SK-N-SH (cell line): ENCODE measurements around the gene KCNG1. TPM values are rescaled to one million over a fixed set of nuclear protein-coding genes. Genes with fewer than 3 reads are reported as not detected.

ENCODE experiments used
- CTCF ChIA-PET: fragments of 300-600, 350-600 bp; formaldehyde crosslinking; extraction: SDS; loops from one replicate; lab custom pipeline; 2021; lab: Yijun Ruan, JAX
- POLR2A ChIA-PET: fragments of 350-600 bp; sonication (Branson Sonifier 250); formaldehyde crosslinking; extraction: SDS; loops from one replicate; lab custom pipeline; 2020; ENCODE audit warnings: antibody characterized with exemption, inconsistent platforms; lab: Yijun Ruan, JAX
- DNase-seq: peaks from one replicate; pipeline ENCODE4 v3.0.0; 2012
- H2AFZ ChIP-seq: fragments of 200-600 bp; sonication (generic); 2 replicates; pipeline ENCODE4 v1.8.1; 2016; ENCODE audit warnings: antibody characterized with exemption, mild to moderate bottlenecking, low read depth
- H3F3A ChIP-seq: fragments of 200-600 bp; sonication (generic); replicated peaks from 2 replicates; pipeline ENCODE3; 2016; ENCODE audit warnings: antibody characterized with exemption, mild to moderate bottlenecking; ENCODE audit not compliant: insufficient read depth
- H3K27ac ChIP-seq, 2 experiments: fragments of 200-500 bp in 1 of 2; fragments of 200-600 bp in 1 of 2; sonication (Bioruptor generic) in 1 of 2; sonication (generic), shearing (Covaris generic) in 1 of 2; 2 replicates each; pipeline versions ENCODE4 v1.5.1 to v1.6.1; 2014 to 2016; ENCODE audit warnings: low read depth in 2 of 2, inconsistent platforms in 1 of 2, low read length in 1 of 2, mild to moderate bottlenecking in 1 of 2, mixed read lengths in 1 of 2
- H3K27me3 ChIP-seq: fragments of 200-600 bp; sonication (generic), shearing (Covaris generic); 2 replicates; pipeline ENCODE4 v1.6.1; 2016; ENCODE audit warnings: mixed run types; ENCODE audit not compliant: insufficient read depth
- H3K36me3 ChIP-seq, 2 experiments: fragments of 200-500 bp in 1 of 2; fragments of 200-600 bp in 1 of 2; sonication (Bioruptor generic) in 1 of 2; sonication (generic) in 1 of 2; replicated peaks in 1 of 2; 2 replicates each; pipeline versions ENCODE3 to v1.5.1; 2014 to 2016; ENCODE audit warnings: low read length in 1 of 2, mild to moderate bottlenecking in 1 of 2; ENCODE audit not compliant: insufficient read depth in 2 of 2, control insufficient read depth in 1 of 2
- H3K4me1 ChIP-seq, 2 experiments: fragments of 200-500 bp in 1 of 2; fragments of 200-600 bp in 1 of 2; sonication (Bioruptor generic) in 1 of 2; sonication (generic), shearing (Covaris generic) in 1 of 2; 2 replicates each; pipeline versions ENCODE4 v1.5.1 to v1.6.1; 2014 to 2016; ENCODE audit warnings: low read depth in 1 of 2, low read length in 1 of 2, mixed run types in 1 of 2; ENCODE audit not compliant: insufficient read depth in 2 of 2, control insufficient read depth in 1 of 2
- H3K4me2 ChIP-seq: fragments of 200-600 bp; sonication (generic), shearing (Covaris generic); 2 replicates; pipeline ENCODE4 v1.6.1; 2017; ENCODE audit warnings: mixed run types
- H3K4me3 ChIP-seq, 2 experiments: fragments of 200-500 bp in 1 of 2; fragments of 200-600 bp in 1 of 2; sonication (Bioruptor generic) in 1 of 2; sonication (generic), shearing (Covaris generic) in 1 of 2; 2 replicates each; pipeline versions ENCODE4 v1.5.1 to v1.8.1; 2014 to 2016; ENCODE audit warnings: low read depth in 2 of 2, inconsistent platforms in 1 of 2, low read length in 1 of 2, mild to moderate bottlenecking in 1 of 2, mixed read lengths in 1 of 2, moderate library complexity in 1 of 2
- H3K79me2 ChIP-seq: fragments of 200-600 bp; sonication (generic); 2 replicates; pipeline ENCODE4 v1.8.1; 2017; ENCODE audit warnings: mild to moderate bottlenecking; ENCODE audit not compliant: insufficient read depth
- H3K9ac ChIP-seq: fragments of 200-600 bp; sonication (generic); 2 replicates; pipeline ENCODE4 v1.6.1; 2017; ENCODE audit warnings: mixed run types
- H3K9me2 ChIP-seq: fragments of 200-600 bp; sonication (generic); 2 replicates; pipeline ENCODE4 v1.6.1; 2017; ENCODE audit warnings: mixed run types
- H3K9me3 ChIP-seq: fragments of 200-600 bp; sonication (generic); 2 replicates; pipeline ENCODE4 v1.6.1; 2017; ENCODE audit warnings: mixed run types, mild to moderate bottlenecking, moderate library complexity
- H4K20me1 ChIP-seq: fragments of 200-600 bp; sonication (generic); 2 replicates; pipeline ENCODE4 v1.6.1; 2017; ENCODE audit warnings: mild to moderate bottlenecking, mixed run types; ENCODE audit not compliant: insufficient read depth
- EP300 ChIP-seq, 2 experiments: IDR thresholded peaks; 2 replicates each; pipeline versions ENCODE4 v1.4.0 to v1.6.1; 2012; ENCODE audit warnings: borderline replicate concordance in 1 of 2, low read depth in 1 of 2, low read length in 1 of 2
- FOSL2 ChIP-seq: IDR thresholded peaks from 2 replicates; pipeline ENCODE4 v1.4.0; 2012; ENCODE audit warnings: low read depth, mild to moderate bottlenecking, moderate library complexity, borderline replicate concordance
- GATA2 ChIP-seq: sonication (generic); formaldehyde crosslinking; IDR thresholded peaks from 2 replicates; pipeline ENCODE4 v1.5.0; 2020; ENCODE audit warnings: mild to moderate bottlenecking, missing genetic modification reagents
- JUND ChIP-seq: IDR thresholded peaks from 2 replicates; pipeline ENCODE4 v1.4.0; 2012
- POLR2AphosphoS5 ChIP-seq: IDR thresholded peaks from 2 replicates; pipeline ENCODE4 v1.6.1; 2012; ENCODE audit warnings: low read depth, low read length
- RAD21 ChIP-seq: IDR thresholded peaks from 2 replicates; pipeline ENCODE4 v1.6.1; 2012; ENCODE audit warnings: mild to moderate bottlenecking, low read length
- TCF12 ChIP-seq: IDR thresholded peaks from 2 replicates; pipeline ENCODE4 v1.4.0; 2012
- WGBS: methylation state at CpG from one replicate; pipeline ENCODE4 v1.1.6; 2017; ENCODE audit warnings: low lambda C conversion rate; 5-methylcytosine and 5-hydroxymethylcytosine counted together
- polyA plus RNA-seq, 3 experiments: library from polyadenylated mRNA; depleted of rRNA; stranded (reverse); fragments of >200 nt; gene quantifications; 2 replicates each; pipeline ENCODE4 v1.2.3, GENCODE V29; 2012
- TF ChIP-seq, protein P1 (sequence below): fragments of 150-350 bp; IDR thresholded peaks from 2 replicates; pipeline ENCODE4 v1.6.1; 2017; ENCODE audit warnings: antibody characterized with exemption, low read length, low read depth, borderline replicate concordance
- TF ChIP-seq, protein P2 (sequence below): IDR thresholded peaks from 2 replicates; pipeline ENCODE4 v1.4.0; 2012; ENCODE audit warnings: low read depth, borderline replicate concordance
- TF ChIP-seq, protein P3 (sequence below): IDR thresholded peaks from 2 replicates; pipeline ENCODE4; 2012
- TF ChIP-seq, protein P4 (sequence below): IDR thresholded peaks from 2 replicates; pipeline ENCODE4 v1.4.0; 2012; ENCODE audit warnings: low read depth, borderline replicate concordance

Gene KCNG1
- polyA plus RNA-seq, 1 of the 3 experiments (the other 2 are of a cell fraction), result 13.8 TPM

DNA sequence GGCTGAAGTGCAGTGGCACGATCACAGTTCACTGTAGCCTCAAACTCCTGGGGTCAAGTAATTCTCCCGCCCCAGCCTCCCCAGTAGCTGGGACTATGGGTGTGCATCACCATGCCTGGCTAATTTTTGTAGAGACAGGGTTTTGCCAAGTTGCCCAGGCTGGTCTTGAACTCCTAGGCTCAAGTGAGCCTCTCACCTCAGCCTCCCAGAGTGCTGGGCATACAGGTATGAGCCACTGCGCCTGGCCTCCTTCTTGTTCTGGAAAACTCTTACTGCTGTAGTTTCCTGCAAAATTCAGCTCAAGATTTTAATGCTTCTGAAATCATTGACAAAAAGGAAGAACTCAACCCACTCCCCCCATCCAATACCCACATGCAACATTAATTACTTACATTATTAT is 21.9 kb upstream of the KCNG1 start:
- H3K9ac ChIP-seq, result no peak overlapping the region
- TF ChIP-seq RAD21 (no peak), GATA2 (CRISPR knock-in tag) (no peak), POLR2AphosphoS5 (no peak), EP300 (IDR thresholded peaks at IDR 0.05; ENCODE audit: borderline replicate concordance in 1 of 2, low read depth in 1 of 2, low read length in 1 of 2) (no peak), JUND (no peak), TCF12 (no peak)
- TF ChIP-seq, protein P1, sequence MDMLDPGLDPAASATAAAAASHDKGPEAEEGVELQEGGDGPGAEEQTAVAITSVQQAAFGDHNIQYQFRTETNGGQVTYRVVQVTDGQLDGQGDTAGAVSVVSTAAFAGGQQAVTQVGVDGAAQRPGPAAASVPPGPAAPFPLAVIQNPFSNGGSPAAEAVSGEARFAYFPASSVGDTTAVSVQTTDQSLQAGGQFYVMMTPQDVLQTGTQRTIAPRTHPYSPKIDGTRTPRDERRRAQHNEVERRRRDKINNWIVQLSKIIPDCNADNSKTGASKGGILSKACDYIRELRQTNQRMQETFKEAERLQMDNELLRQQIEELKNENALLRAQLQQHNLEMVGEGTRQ, result no peak
- TF ChIP-seq, protein P2, sequence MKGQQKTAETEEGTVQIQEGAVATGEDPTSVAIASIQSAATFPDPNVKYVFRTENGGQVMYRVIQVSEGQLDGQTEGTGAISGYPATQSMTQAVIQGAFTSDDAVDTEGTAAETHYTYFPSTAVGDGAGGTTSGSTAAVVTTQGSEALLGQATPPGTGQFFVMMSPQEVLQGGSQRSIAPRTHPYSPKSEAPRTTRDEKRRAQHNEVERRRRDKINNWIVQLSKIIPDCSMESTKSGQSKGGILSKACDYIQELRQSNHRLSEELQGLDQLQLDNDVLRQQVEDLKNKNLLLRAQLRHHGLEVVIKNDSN, result no peak
- TF ChIP-seq, protein P3, sequence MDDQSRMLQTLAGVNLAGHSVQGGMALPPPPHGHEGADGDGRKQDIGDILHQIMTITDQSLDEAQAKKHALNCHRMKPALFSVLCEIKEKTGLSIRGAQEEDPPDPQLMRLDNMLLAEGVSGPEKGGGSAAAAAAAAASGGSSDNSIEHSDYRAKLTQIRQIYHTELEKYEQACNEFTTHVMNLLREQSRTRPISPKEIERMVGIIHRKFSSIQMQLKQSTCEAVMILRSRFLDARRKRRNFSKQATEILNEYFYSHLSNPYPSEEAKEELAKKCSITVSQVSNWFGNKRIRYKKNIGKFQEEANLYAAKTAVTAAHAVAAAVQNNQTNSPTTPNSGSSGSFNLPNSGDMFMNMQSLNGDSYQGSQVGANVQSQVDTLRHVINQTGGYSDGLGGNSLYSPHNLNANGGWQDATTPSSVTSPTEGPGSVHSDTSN, result no peak
- TF ChIP-seq, protein P4, sequence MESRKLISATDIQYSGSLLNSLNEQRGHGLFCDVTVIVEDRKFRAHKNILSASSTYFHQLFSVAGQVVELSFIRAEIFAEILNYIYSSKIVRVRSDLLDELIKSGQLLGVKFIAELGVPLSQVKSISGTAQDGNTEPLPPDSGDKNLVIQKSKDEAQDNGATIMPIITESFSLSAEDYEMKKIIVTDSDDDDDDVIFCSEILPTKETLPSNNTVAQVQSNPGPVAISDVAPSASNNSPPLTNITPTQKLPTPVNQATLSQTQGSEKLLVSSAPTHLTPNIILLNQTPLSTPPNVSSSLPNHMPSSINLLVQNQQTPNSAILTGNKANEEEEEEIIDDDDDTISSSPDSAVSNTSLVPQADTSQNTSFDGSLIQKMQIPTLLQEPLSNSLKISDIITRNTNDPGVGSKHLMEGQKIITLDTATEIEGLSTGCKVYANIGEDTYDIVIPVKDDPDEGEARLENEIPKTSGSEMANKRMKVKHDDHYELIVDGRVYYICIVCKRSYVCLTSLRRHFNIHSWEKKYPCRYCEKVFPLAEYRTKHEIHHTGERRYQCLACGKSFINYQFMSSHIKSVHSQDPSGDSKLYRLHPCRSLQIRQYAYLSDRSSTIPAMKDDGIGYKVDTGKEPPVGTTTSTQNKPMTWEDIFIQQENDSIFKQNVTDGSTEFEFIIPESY, result no peak
- TF ChIP-seq, all 33 proteins: peak for 0
- H4K20me1 ChIP-seq, result no peaks in the 10 kb centered on the region
- no peaks in the 10 kb centered on the region for H3K9me2 ChIP-seq
- no peak overlapping the region for H3K27ac ChIP-seq
- H3F3A ChIP-seq, result no peaks in the 10 kb centered on the region
- H3K9me3 ChIP-seq, result no peaks in the 10 kb centered on the region
- no peaks in the 10 kb centered on the region for H3K79me2 ChIP-seq
- no peak overlapping the region for H3K4me3 ChIP-seq
- ChIA-PET CTCF (no interaction called here), POLR2A (no interaction called here)
- H3K27me3 ChIP-seq, result no peaks in the 10 kb centered on the region
- H3K36me3 ChIP-seq, result no peaks in the 10 kb centered on the region
- no peak for DNase-seq
- H3K4me1 ChIP-seq, result no peaks in the 10 kb centered on the region; a peak in 1 of 4 replicates
- 77% methylated on average over 3 of the region's 3 CpGs for WGBS
- no peak overlapping the region for H3K4me2 ChIP-seq
- no peak overlapping the region for H2AFZ ChIP-seq

DNA sequence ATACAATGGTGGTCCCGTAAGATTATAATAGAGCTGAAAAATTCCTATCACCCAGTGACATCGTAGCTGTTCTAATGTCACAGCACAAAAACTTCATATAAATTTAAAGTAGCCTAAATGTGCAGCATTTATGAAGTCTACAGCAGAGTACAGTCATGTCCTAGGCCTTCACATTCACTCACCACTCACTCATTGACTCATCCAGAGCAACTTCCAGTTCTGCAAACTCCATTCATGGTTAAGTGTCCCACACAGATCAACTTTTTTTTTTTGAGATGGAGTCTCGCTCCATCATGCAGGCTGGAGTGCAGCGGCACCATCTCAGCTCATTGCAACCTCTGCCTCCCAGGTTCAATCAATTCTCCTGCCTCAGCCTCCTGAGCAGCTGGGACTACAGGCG is 20.9 kb upstream of the KCNG1 start:
- ChIA-PET POLR2A (no interaction called here), CTCF (interaction anchor here (0.7 to 1.5 kb wide), 3 partner anchors 24 to 263 kb away, joined by 3 to 5 read pairs (median 4); no protein-coding TSS in a partner anchor)
- no peak for DNase-seq
- no peak overlapping the region for H3K4me2 ChIP-seq
- no peaks in the 10 kb centered on the region for H3K79me2 ChIP-seq
- H3K9me2 ChIP-seq, result no peaks in the 10 kb centered on the region
- no peaks in the 10 kb centered on the region for H3K9me3 ChIP-seq
- H4K20me1 ChIP-seq, result no peaks in the 10 kb centered on the region
- TF ChIP-seq, protein P3, result peak; percentile 21; the same call in 1 of the 2 replicates
- TF ChIP-seq FOSL2 (peak; percentile 50; the same call in 1 of the 2 replicates), GATA2 (CRISPR knock-in tag) (no peak)
- WGBS, result 72% methylated on average over 5 of the region's 5 CpGs
- no peak overlapping the region; a peak in 1 of 4 replicates for H3K27ac ChIP-seq
- no peak overlapping the region for H3K9ac ChIP-seq
- H3K36me3 ChIP-seq, result no peaks in the 10 kb centered on the region
- H3F3A ChIP-seq, result no peaks in the 10 kb centered on the region
- H2AFZ ChIP-seq, result no peak overlapping the region
- H3K4me3 ChIP-seq, result no peak overlapping the region
- H3K4me1 ChIP-seq, result no peaks in the 10 kb centered on the region; a peak in 1 of 4 replicates
- no peaks in the 10 kb centered on the region for H3K27me3 ChIP-seq
